ENCODE results near the gene FGFRL1.

GRCh38 chr4:1043162-1043561, 31.7 kb downstream of the FGFRL1 start:
- TF ChIP-seq POLR2A (IDR thresholded peaks at IDR 0.05; ENCODE audit: extremely low read depth, insufficient read length): no peak
- TF ChIP-seq, protein P1, sequence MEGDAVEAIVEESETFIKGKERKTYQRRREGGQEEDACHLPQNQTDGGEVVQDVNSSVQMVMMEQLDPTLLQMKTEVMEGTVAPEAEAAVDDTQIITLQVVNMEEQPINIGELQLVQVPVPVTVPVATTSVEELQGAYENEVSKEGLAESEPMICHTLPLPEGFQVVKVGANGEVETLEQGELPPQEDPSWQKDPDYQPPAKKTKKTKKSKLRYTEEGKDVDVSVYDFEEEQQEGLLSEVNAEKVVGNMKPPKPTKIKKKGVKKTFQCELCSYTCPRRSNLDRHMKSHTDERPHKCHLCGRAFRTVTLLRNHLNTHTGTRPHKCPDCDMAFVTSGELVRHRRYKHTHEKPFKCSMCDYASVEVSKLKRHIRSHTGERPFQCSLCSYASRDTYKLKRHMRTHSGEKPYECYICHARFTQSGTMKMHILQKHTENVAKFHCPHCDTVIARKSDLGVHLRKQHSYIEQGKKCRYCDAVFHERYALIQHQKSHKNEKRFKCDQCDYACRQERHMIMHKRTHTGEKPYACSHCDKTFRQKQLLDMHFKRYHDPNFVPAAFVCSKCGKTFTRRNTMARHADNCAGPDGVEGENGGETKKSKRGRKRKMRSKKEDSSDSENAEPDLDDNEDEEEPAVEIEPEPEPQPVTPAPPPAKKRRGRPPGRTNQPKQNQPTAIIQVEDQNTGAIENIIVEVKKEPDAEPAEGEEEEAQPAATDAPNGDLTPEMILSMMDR (IDR thresholded peaks at IDR 0.05; ENCODE audit: low read depth, low read length): no peak
- TF ChIP-seq MYC (IDR thresholded peaks at IDR 0.05; ENCODE audit: low read depth, low read length): no peak

All from NB4 (cell line).